Measurements from ENCODE around the gene EMC1.
A peak's percentile ranks its signal among the peaks of the same experiment; 100 is the strongest.

Gene EMC1

DNA sequence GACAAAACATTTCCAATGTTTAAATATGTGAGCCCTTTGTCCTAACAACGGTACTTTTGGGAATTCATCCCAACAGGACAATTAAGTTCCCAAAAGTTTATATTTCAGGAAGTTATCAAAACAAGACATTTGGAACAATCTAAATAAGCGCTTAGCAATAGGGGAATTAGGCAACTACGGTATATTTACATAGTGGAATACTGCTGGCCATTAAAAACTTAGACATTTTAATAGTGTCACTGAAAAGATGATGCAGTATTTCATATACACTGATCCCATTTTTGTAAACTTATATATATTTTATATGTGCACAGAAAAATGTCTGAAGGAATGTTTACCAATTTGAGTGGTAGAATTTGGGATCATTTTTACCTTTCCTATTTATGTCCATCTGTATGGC is 62.1 kb downstream of the EMC1 start:
- Histone ChIP-seq H3K9me3 (ENCODE audit: control insufficient read depth, insufficient read depth, low read depth, low read length) (no peaks in the 10 kb centered on the region), H3K36me3 (ENCODE audit: control insufficient read depth in 2 of 2, insufficient read depth in 1 of 2, low read length in 2 of 2) (peaks cover 67 to 95% of the 10 kb centered on the region in 2 experiments), H3K4me3 (ENCODE audit: low read depth, low read length) (no peak overlapping the region), H3K27ac (ENCODE audit: extremely low read depth, low read depth, low read length) (no peak overlapping the region), H3K4me1 (ENCODE audit: control insufficient read depth, insufficient read depth, low read length) (no peaks in the 10 kb centered on the region)
- POLR2A ChIA-PET, result no interaction called here
- CTCF ChIA-PET, result no interaction called here
- no peak for TF ChIP-seq ZFP37 (tag by site-specific recombination; IDR thresholded peaks at IDR 0.05)
- TF ChIP-seq ZNF571 (tag by site-specific recombination; IDR thresholded peaks at IDR 0.05), result no peak
- TF ChIP-seq, protein P1, sequence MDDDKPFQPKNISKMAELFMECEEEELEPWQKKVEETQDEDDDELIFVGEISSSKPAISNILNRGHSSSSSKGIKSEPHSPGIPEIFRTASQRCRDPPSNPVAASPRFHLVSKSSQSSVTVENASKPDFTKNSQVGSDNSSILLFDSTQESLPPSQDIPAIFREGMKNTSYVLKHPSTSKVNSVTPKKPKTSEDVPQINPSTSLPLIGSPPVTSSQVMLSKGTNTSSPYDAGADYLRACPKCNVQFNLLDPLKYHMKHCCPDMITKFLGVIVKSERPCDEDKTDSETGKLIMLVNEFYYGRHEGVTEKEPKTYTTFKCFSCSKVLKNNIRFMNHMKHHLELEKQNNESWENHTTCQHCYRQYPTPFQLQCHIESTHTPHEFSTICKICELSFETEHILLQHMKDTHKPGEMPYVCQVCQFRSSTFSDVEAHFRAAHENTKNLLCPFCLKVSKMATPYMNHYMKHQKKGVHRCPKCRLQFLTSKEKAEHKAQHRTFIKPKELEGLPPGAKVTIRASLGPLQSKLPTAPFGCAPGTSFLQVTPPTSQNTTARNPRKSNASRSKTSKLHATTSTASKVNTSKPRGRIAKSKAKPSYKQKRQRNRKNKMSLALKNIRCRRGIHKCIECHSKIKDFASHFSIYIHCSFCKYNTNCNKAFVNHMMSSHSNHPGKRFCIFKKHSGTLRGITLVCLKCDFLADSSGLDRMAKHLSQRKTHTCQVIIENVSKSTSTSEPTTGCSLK (tag by site-specific recombination; IDR thresholded peaks at IDR 0.05), result no peak
- TF ChIP-seq, protein P2, sequence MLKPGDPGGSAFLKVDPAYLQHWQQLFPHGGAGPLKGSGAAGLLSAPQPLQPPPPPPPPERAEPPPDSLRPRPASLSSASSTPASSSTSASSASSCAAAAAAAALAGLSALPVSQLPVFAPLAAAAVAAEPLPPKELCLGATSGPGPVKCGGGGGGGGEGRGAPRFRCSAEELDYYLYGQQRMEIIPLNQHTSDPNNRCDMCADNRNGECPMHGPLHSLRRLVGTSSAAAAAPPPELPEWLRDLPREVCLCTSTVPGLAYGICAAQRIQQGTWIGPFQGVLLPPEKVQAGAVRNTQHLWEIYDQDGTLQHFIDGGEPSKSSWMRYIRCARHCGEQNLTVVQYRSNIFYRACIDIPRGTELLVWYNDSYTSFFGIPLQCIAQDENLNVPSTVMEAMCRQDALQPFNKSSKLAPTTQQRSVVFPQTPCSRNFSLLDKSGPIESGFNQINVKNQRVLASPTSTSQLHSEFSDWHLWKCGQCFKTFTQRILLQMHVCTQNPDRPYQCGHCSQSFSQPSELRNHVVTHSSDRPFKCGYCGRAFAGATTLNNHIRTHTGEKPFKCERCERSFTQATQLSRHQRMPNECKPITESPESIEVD (tag by site-specific recombination; IDR thresholded peaks at IDR 0.05), result 0 out of 2 replicates have a peak, but pooled peaks have one; percentile 12
- TF ChIP-seq ZNF341 (tag by site-specific recombination; IDR thresholded peaks at IDR 0.05; ENCODE audit: low read depth), result no peak

GRCh38 chr1:19187852-19188251 is 63.5 kb downstream of the EMC1 start:
- no peak overlapping the region for H3K4me3 ChIP-seq (ENCODE audit: low read depth, low read length)
- H3K27ac ChIP-seq (ENCODE audit: extremely low read depth, low read depth, low read length), result no peak overlapping the region
- H3K36me3 ChIP-seq (ENCODE audit: control insufficient read depth in 2 of 2, insufficient read depth in 1 of 2, low read length in 2 of 2), result peaks cover 63 to 95% of the 10 kb centered on the region in 2 experiments
- no peaks in the 10 kb centered on the region for H3K4me1 ChIP-seq (ENCODE audit: control insufficient read depth, insufficient read depth, low read length)
- POLR2A ChIA-PET, result no interaction called here
- H3K9me3 ChIP-seq (ENCODE audit: control insufficient read depth, insufficient read depth, low read depth, low read length), result no peaks in the 10 kb centered on the region
- CTCF ChIA-PET, result no interaction called here
- TF ChIP-seq AEBP2 (tag by site-specific recombination; IDR thresholded peaks at IDR 0.05; ENCODE audit: borderline replicate concordance) (peak; percentile 90; the same call in 1 of the 2 replicates), ZNF558 (tag by site-specific recombination; IDR thresholded peaks at IDR 0.05) (peak; percentile 89), ZBTB1 (tag by site-specific recombination; IDR thresholded peaks at IDR 0.05) (peak; percentile 90), ZNF530 (tag by site-specific recombination; IDR thresholded peaks at IDR 0.05; ENCODE audit: low read depth) (0 out of 2 replicates have a peak, but pooled peaks have one; percentile 63), ZNF24 (tag by site-specific recombination; IDR thresholded peaks at IDR 0.05) (peak; percentile 71; the same call in 1 of the 2 replicates), ZNF223 (tag by site-specific recombination; IDR thresholded peaks at IDR 0.05) (0 out of 2 replicates have a peak, but pooled peaks have one; percentile 23), ATF2 (tag by site-specific recombination; IDR thresholded peaks at IDR 0.05; ENCODE audit: low read depth) (no peak), ZNF341 (tag by site-specific recombination; IDR thresholded peaks at IDR 0.05; ENCODE audit: low read depth) (peak; percentile 28; the same call in 1 of the 2 replicates), ZNF623 (tag by site-specific recombination; IDR thresholded peaks at IDR 0.05) (peak; percentile 87), KLF10 (tag by site-specific recombination; IDR thresholded peaks at IDR 0.05) (no peak), ZBTB20 (tag by site-specific recombination; IDR thresholded peaks at IDR 0.05) (no peak), GFI1B (tag by site-specific recombination; IDR thresholded peaks at IDR 0.05) (0 out of 2 replicates have a peak, but pooled peaks have one; percentile 48), ZNF394 (tag by site-specific recombination; IDR thresholded peaks at IDR 0.05; ENCODE audit: borderline replicate concordance) (peak; percentile 98), ZNF404 (tag by site-specific recombination; IDR thresholded peaks at IDR 0.05) (peak; percentile 91), REST (tag by site-specific recombination; IDR thresholded peaks at IDR 0.05) (peak; percentile 72), OSR2 (tag by site-specific recombination; IDR thresholded peaks at IDR 0.05) (no peak), SCRT1 (tag by site-specific recombination; IDR thresholded peaks at IDR 0.05; ENCODE audit: borderline replicate concordance) (no peak), MYNN (tag by site-specific recombination; IDR thresholded peaks at IDR 0.05; ENCODE audit: borderline replicate concordance) (no peak)
- TF ChIP-seq, protein P3, sequence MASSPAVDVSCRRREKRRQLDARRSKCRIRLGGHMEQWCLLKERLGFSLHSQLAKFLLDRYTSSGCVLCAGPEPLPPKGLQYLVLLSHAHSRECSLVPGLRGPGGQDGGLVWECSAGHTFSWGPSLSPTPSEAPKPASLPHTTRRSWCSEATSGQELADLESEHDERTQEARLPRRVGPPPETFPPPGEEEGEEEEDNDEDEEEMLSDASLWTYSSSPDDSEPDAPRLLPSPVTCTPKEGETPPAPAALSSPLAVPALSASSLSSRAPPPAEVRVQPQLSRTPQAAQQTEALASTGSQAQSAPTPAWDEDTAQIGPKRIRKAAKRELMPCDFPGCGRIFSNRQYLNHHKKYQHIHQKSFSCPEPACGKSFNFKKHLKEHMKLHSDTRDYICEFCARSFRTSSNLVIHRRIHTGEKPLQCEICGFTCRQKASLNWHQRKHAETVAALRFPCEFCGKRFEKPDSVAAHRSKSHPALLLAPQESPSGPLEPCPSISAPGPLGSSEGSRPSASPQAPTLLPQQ (tag by site-specific recombination; IDR thresholded peaks at IDR 0.05), result no peak

Data from HEK293 (cell line).